GM18526 (cell line): ENCODE data around the gene URAD.

Experiments used
- POLR2A ChIP-seq: IDR thresholded peaks from 3 replicates; pipeline ENCODE4 v1.6.1; 2011; ENCODE audit not compliant: insufficient read length; ENCODE audit errors: extremely low read depth

The URAD gene, protein sequence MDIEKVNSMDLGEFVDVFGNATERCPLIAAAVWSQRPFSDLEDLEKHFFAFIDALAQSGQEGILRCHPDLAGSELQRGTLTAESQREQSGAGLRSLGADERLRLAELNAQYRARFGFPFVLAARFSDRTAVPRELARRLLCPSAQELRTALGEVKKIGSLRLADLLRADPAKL

DNA sequence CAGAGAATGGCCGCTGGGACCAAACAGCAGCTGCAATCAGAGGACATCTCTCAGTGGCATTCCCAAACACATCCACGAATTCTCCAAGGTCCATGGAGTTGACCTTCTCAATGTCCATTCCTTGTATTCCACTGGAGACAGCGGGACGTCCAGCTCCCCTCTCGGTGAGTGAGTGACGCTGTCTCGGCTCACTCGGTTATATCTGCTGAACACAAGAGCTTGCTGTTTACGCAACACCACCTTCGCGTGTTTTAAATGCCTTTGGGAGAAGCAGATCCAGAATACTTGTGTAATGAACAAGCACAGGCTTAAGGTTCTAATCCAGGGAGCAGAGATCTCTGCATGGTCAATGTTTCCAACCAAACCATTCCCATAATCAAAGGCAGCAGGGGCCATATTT is at the start of gene URAD:
Gene URAD, minus strand, starts transcription at position 174 of the 400 bp plus-strand sequence. Its CDS starts 56 bp downstream, at position 118.
- no peak for TF ChIP-seq POLR2A

DNA sequence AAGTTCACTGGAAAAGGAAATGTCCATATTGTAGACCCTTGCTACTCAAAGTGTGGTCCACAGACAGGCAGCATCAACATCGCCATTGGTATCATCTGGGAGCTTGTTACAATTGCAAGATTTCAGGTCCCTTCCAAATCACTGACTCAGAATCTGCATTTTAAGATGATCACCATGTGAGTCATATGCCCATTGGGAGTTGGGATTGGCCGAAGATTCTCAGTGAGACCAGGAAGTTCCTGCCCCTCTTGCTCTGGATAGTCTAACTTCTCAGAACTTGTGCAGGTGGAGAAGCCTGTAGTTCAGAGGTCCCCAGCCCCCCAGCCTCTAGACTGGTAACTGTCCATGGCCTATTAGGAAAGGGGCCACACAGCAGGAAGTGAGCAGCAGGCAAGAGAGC is 48.9 kb upstream of the URAD start:
- no peak for TF ChIP-seq POLR2A

DNA sequence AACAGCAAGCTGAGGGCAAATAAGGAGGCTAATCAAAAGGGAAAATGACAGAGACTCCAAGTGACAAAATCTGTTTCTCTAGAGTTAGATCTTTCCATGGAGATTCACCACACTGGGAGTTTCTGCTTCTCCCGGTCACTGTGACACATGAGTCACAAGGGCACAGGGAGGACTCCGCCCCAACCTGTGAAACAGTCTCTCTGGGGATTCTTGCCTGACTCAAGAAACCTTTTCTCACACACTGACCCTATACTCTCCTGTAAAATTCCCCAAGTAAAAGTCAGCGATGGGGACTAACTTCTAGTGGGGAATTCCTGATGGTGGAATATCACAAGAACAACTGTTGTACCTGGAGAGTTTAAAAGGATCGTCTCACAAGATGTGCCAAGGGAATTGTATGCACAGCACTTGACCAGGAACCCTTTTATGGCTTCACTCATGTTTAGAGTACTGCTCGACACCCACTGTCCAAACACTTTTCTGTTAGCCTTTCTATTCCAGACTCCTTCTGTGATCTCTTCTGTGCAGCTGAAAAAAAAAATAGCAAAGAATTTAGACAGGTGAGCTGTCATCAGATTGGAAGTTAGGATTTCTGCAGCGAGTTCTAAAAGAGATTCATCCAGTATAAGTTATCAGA is 46.8 kb upstream of the URAD start:
- TF ChIP-seq POLR2A, result no peak

DNA sequence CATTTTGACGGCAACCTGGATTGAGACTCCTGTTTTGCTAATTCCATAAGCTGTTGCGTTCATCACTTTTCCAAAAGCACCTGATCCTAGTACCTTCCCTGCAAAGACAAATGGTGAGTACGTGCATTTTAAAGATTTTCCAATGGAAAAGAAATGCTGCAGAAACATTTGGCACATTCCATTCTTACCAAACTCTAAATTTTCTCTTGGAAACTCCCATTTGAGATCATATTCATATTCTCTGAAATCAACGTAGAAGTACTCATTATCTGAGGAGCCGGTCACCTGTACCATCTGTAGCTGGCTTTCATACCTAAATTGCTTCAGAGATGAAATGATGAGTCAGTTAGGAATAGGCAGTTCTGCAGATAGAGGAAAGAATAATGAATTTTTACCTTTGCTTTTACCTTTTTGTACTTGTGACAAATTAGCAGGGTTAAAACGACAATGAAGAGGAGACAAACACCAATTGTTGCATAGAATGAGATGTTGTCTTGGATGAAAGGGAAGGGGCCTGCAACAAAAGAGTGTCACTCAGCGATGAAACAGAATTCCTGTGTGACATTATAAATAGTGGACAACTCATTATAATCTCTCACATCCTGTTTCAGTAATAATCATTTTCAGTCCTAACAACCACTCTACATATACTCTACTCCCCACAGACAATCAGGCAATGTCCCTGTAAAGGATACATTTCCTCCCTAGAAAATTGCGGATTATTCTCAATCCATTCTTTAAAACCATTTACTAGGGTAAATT is 45.6 kb upstream of the URAD start:
- TF ChIP-seq POLR2A, result no peak

- no peak for TF ChIP-seq POLR2A
Observed at GRCh38 chr13:28031896-28032288, 43.4 kb upstream of the URAD start.

DNA sequence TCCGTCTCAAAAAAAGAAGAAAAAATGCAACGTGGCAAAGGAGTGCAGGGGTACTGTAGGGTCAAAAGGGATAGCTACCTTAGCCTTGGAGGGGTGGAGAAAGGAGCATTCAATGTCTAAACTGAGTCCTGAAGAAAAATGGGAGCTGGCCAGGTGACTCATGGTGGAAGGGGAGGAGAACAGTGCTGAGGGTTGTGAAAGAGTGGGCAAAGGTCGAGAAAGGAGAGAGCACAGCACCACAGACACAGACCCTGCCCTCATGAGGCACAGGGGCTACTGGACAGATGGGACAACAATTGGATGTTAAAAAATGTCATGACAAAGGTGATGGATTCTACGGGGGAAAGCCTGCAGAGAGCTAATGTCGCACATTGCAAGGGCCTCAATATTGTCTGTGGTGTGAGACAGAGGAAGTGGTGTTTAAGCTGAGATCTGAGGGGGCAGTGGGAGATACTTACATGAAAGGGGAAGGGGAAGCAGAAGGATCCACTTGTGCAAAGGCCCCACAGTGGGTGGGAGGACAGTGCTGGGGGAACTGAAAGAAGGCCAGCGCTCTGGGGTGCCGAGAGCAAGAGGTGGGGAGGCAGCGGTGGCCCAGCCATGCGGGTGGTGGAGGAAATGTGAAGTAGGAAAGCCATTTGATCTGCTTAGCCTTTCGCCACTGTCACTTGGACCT is 42.9 kb upstream of the URAD start:
- no peak for TF ChIP-seq POLR2A

DNA sequence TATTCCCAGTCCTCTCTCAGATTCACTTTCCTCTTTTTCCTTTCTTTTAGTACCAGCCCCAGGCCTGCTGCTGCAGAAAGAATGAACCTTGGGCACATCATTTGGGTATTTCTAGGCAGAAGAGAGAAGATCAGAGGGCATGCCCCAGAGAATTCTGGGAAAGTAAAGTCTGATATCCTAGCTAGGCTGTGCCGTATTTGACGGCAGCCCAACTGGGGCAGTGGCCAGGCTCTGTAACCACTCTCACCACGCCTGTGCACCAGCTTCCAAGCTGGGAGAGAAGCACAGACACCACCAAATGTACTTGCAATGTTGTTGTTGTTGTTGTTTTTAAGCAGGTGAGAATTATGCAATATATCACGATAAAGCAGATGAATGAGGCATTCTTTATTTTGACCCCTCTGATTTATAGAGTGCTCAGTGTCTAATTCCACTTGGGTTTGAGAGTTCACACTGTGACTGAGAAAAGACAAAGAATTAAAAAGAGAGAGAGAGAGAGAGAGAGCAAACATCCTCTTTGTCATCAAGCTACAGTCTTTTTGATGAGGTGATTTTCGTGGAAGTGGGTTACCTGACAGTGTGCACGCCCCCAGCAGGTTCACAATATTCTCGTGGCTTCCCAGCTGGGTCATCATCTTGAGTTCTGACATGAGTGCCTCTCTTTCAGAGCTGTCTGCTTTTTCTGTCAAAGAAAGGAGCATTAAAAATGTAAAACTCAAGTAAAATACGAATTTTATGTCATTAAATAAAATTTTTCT is 39.3 kb upstream of the URAD start:
- no peak for TF ChIP-seq POLR2A

GRCh38 chr13:28027071-28027470 is 38.6 kb upstream of the URAD start:
- no peak for TF ChIP-seq POLR2A

DNA sequence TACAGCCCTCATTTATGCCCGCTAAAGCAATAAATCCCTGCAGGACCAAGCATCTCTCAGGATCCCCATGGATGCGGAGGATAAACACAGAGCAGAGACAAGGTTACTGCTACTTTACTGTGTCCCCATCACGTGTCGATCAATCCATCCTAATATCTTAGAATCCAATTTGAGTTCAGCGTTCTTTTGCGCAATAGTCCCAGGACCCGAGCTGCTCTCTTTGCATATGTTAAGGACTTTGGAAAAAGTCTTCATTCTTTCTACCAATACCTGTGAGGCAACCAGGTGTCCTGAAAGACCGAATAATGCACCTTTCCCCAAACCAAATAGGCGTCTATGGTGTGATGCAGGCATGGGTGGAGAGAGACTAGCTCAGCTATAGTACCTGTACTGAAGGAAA is 38.0 kb upstream of the URAD start:
- TF ChIP-seq POLR2A, result no peak

DNA sequence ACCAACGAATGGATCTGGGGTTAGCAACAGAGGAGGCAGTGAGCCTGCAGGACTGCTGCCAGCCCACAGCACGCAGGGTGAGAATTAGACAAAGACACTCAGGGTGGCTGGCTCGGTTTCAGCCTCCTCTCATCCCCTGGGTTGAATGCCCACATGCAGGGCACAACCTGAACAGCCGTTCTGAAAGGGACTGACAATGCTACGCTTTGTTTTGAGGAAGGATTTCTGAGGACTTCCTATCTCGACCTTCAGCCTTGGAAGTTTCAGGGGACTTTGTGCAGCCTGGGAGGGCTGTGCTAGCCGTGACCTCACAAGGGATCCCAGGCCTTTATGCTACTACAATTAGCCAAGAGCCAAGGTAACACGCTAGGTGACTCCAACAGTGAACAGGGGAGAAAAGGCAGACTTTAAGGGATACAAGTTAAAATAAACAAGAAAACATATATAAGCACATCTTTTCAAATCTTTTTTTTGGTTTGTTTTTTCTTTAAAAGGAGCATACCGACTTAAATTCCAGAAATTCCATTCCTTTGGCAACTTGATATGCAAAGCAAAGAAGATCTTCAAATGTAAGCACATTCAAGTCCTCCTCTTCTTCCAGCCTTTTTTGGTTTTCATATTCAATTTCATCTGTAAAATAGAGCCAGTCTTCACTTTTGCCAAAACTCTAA is 34.5 kb upstream of the URAD start:
- TF ChIP-seq POLR2A, result no peak

DNA sequence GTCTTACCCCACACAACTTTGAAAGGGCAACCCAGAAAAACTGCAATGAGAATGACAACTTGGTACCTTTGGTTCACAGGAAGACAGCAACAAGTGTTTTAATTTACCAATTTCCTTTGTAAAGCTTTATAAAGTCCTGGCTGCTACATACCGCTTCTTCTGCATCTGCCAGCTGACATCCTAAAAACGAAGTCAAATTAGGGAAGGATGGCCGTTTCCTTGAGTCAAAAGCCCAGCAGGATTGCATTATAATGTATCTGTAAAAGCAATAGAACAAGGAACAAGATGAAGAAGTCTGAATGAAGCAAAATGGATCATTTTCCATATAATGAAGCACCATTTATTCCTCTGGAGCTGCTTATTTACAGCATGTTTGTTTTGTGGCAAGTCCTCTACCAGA is 25.8 kb upstream of the URAD start:
- TF ChIP-seq POLR2A, result no peak

- TF ChIP-seq POLR2A, result no peak
Observed at GRCh38 chr13:28013482-28013881, 25.0 kb upstream of the URAD start.

GRCh38 chr13:28012896-28013295 is 24.4 kb upstream of the URAD start:
- TF ChIP-seq POLR2A, result no peak

DNA sequence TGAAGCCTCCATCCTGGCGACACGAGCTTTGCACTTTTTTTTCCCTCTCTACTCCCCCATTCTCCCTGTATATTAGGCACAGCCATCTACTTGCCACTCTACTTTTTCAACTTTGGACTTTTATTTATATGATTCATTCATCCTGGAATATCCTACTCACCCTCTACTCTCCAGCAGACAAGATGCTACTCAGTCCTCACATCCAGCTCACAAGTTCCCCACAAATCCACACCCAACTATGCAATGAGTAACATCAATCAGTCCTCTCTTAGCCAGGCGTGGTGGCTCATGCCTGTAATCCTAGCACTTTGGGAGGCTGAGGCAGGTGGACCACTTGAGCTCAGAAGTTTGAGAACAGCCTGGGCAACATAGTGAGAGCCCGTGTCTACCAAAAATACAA is 23.9 kb upstream of the URAD start:
- TF ChIP-seq POLR2A, result no peak

GRCh38 chr13:28010046-28010445 is 21.6 kb upstream of the URAD start:
- no peak for TF ChIP-seq POLR2A
